ENCODE measurements around the gene SPEM1.

DNA sequence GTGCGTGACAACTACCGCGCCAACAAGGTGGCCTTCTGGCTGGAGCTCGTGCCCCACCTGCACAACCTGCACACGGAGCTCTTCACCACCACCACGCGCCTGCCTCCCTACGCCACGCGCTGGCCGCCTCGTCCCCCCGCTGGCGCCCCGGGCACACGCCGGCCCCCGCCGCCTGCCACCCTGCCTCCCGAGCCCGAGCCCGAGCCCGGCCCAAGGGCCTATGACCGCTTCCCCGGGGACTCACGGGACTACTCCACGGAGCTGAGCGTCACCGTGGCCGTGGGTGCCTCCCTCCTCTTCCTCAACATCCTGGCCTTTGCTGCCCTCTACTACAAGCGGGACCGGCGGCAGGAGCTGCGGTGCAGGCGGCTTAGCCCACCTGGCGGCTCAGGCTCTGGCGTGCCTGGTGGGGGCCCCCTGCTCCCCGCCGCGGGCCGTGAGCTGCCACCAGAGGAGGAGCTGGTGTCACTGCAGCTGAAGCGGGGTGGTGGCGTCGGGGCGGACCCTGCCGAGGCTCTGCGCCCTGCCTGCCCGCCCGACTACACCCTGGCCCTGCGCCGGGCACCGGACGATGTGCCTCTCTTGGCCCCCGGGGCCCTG, 3.0 kb upstream of the SPEM1 start:
- TF ChIP-seq, protein P1, sequence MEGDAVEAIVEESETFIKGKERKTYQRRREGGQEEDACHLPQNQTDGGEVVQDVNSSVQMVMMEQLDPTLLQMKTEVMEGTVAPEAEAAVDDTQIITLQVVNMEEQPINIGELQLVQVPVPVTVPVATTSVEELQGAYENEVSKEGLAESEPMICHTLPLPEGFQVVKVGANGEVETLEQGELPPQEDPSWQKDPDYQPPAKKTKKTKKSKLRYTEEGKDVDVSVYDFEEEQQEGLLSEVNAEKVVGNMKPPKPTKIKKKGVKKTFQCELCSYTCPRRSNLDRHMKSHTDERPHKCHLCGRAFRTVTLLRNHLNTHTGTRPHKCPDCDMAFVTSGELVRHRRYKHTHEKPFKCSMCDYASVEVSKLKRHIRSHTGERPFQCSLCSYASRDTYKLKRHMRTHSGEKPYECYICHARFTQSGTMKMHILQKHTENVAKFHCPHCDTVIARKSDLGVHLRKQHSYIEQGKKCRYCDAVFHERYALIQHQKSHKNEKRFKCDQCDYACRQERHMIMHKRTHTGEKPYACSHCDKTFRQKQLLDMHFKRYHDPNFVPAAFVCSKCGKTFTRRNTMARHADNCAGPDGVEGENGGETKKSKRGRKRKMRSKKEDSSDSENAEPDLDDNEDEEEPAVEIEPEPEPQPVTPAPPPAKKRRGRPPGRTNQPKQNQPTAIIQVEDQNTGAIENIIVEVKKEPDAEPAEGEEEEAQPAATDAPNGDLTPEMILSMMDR (IDR thresholded peaks at IDR 0.05; ENCODE audit: low read depth, low read length, missing input control), result no peak
- TF ChIP-seq EGR1 (IDR thresholded peaks at IDR 0.05; ENCODE audit: low read depth in 2 of 2) (no peak), JUND (IDR thresholded peaks at IDR 0.05) (no peak), SP1 (IDR thresholded peaks at IDR 0.05) (no peak), TAF1 (conservative IDR thresholded peaks at IDR 0.05) (no peak)
- TF ChIP-seq, protein P2, sequence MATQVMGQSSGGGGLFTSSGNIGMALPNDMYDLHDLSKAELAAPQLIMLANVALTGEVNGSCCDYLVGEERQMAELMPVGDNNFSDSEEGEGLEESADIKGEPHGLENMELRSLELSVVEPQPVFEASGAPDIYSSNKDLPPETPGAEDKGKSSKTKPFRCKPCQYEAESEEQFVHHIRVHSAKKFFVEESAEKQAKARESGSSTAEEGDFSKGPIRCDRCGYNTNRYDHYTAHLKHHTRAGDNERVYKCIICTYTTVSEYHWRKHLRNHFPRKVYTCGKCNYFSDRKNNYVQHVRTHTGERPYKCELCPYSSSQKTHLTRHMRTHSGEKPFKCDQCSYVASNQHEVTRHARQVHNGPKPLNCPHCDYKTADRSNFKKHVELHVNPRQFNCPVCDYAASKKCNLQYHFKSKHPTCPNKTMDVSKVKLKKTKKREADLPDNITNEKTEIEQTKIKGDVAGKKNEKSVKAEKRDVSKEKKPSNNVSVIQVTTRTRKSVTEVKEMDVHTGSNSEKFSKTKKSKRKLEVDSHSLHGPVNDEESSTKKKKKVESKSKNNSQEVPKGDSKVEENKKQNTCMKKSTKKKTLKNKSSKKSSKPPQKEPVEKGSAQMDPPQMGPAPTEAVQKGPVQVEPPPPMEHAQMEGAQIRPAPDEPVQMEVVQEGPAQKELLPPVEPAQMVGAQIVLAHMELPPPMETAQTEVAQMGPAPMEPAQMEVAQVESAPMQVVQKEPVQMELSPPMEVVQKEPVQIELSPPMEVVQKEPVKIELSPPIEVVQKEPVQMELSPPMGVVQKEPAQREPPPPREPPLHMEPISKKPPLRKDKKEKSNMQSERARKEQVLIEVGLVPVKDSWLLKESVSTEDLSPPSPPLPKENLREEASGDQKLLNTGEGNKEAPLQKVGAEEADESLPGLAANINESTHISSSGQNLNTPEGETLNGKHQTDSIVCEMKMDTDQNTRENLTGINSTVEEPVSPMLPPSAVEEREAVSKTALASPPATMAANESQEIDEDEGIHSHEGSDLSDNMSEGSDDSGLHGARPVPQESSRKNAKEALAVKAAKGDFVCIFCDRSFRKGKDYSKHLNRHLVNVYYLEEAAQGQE (IDR thresholded peaks at IDR 0.05), result no peak
- TF ChIP-seq, protein P3, sequence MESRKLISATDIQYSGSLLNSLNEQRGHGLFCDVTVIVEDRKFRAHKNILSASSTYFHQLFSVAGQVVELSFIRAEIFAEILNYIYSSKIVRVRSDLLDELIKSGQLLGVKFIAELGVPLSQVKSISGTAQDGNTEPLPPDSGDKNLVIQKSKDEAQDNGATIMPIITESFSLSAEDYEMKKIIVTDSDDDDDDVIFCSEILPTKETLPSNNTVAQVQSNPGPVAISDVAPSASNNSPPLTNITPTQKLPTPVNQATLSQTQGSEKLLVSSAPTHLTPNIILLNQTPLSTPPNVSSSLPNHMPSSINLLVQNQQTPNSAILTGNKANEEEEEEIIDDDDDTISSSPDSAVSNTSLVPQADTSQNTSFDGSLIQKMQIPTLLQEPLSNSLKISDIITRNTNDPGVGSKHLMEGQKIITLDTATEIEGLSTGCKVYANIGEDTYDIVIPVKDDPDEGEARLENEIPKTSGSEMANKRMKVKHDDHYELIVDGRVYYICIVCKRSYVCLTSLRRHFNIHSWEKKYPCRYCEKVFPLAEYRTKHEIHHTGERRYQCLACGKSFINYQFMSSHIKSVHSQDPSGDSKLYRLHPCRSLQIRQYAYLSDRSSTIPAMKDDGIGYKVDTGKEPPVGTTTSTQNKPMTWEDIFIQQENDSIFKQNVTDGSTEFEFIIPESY (IDR thresholded peaks at IDR 0.05), result no peak
- TF ChIP-seq, protein P4, sequence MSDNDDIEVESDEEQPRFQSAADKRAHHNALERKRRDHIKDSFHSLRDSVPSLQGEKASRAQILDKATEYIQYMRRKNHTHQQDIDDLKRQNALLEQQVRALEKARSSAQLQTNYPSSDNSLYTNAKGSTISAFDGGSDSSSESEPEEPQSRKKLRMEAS (IDR thresholded peaks at IDR 0.05), result no peak
